HG03025 (cell line): Measurements from ENCODE around the gene CACNB3.
"Not testable (repeated sequence)": the region's sequence is repeated elsewhere in the genome, so short reads cannot be mapped to it uniquely, and the experiment has no call there.

Source experiments
- ATAC-seq: cut with Tn5 transposase; IDR thresholded peaks from one replicate; pipeline ENCODE4 v1.9.1; 2021; ENCODE audit warnings: mild to moderate bottlenecking, moderate library complexity; ENCODE audit not compliant: unreplicated experiment, low FRiP score

CACNB3 gene

DNA sequence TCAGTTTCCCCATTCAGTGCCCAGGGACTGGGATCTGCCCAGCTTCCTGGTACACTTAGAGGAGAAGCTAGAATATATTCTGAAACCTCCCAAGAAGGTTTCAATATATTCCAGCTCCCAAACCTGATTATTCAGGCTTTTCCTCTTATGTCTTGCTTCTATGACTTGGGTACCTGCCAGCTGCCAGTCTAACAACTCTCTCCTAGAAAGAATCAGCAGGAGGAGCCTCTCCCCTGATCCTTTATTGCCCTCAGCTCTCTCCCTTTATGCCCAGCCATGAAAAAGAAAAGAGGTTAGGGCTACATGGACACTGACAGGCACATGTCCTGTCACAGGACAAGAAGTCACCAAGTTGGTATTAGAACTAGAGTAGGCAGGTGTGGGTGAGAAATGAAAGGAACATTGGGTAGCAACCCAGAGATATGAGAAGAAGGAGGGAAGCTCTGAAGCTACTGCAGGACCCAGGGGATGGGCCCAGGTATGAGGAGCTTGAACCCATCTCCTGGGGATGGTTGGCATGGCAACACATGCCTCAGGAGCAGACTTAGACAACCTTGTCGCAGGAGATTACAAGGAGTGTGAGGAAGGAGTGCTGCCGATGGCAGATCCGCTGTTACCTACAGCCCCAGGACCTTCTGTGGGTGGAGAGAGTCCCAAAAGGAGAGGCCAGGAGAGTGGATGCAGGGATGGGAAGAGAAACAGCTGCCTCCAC is 2.0 kb upstream of the CACNB3 start:
- ATAC-seq: no peak

DNA sequence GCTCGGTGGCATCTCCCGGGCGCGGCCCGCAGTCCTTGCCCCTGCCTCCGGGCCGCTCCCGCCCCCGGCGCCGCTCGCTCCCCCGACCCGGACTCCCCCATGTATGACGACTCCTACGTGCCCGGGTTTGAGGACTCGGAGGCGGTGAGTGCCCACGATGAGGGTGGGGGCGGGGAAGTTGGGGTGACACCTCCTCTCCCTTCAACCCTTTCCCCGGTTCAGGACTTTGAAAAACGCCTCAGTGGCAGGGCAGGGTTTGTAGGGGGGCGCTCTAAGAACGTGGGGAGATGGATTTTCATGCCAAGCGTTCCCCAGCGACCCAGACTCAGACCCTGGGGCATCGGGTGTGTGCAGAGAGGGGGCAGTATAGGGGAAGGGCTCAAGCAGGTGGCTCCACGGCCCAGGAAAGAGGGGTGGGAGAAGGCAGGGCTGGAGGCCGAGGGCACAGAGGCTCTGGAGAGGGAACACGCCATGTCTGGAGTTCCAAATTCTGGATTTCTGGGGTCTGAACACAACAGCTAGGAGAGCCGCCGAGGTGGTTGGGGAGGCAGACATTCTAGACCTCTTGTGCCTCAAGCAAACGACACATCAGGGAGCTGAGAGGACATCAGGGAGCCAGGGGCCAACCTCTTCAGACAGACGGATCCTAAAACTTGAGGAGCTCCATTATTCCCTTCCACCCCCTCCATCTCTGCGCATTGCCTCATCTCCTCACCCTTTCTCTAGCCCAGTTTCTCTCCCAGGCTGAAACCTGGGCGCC is 715 bp downstream of the CACNB3 start:
- ATAC-seq: no peak

DNA sequence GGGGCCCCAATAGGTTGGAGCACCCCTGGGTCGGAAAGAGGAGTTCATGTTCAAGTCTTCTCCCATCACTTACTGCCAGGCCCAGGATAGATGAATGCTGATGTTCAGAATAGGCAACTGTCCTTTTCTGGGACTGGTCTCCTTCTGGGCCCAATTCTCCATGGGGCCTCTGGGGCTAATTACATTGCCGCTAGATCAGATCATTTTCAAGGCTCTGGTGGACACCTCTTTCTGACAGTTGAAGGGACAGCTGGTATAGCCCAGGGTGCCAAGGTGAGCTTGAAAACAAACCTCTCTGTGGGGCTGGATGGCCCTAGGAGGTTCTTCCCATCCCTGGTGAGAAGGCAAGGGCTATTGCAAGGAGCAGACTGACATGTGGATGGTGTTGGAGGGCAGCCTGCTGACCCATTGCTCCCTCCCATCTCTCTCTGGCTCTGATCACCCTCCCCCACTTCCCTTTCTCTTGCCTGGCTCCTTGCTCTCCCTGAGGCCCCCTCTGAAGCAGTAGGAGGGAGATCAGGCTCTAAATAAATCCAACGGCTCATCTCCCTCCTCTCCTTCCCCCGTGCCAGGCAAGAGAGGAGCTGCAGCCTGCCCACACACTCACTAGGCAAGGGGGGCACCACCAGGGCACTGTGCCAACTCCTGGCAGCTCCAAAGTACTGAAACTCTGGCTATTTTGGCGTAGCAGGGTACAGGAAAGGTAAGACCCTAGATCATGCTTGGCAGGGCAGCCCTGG is 1.9 kb downstream of the CACNB3 start:
- ATAC-seq: no peak

DNA sequence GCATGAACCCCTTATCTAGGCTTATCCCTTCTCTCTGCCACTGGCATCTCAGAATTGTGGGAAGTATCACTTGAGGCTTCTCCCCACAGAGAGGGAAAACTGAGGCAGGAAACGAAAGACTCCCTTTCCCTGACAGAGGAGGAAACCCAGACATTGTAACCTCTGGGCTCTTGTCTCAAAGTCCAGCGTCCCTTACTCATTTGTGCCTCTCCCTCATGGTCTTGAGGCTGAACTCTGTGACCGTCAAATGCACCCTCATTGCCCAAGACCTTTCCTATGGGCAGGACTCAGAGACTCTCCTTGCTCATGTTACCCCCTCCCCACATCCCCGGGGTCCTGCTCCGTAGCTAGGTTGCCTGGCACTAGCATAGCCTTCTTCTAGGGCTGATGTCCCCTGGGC is 3.8 kb downstream of the CACNB3 start:
- no peak for ATAC-seq

DNA sequence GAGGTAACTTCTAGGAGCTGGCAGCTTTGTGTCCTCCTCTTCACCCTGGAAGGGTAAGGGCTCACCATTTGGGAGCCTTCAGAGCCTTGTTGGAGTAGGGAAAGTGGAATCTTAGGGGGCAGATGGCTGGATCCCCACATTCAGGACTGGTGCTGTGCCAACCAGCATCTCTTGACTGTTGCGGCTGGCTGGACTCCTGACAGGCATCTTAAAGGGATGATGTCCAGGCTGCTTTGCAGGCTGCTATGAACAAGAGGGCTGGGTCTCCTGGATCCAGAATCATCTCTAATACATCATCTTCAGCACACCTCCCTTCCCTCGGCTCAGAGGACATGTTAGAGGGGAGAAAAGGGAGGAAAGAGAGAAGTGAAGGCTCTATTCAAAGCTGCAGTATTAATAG is 4.4 kb downstream of the CACNB3 start:
- ATAC-seq: no peak

DNA sequence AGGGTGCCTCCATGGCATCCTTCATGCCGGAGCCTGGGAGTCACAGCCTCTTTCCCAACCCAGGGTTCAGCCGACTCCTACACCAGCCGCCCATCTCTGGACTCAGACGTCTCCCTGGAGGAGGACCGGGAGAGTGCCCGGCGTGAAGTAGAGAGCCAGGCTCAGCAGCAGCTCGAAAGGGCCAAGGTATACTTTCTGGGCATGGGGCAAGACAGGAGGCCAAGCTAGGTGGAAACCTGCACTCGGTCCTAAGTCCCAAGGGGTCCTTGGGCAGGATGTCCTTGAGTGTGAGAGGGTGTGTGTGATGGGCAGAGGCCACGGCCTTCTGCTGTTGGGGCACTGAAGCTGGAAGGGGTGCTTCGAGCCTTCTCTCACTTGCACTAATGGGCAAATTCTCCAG is 5.0 kb downstream of the CACNB3 start:
- no peak for ATAC-seq

DNA sequence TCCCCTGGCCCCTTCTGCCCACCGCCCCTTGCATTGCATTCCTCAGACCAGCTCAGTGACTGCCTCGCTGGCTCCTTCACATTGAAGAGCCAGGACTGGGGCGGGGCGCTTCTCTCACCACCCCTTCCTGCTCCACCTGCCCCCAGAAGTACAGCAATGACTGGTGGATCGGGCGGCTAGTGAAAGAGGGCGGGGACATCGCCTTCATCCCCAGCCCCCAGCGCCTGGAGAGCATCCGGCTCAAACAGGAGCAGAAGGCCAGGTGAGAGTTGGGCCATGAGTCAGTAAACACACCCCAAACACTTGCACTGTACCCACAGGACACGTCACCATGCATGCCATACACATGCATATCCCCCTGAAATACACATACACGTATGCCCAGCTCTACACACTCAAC is 5.8 kb downstream of the CACNB3 start:
- ATAC-seq: no peak

DNA sequence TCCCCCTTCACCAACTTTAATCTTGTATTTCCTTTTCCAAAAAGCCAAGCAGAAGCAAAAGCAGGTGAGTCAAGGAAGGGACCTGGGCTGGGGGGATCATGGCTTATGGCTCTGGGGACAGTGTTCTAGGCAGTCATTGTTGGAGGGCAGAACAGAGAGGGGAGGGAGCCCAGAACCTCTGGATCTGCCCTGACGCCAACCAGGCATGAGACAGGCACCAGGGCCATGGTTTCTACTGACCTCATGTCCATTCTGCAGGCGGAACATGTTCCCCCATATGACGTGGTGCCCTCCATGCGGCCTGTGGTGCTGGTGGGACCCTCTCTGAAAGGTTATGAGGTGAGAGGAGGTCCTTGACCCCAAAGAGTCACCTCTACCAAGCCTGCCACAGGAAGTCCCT is 6.6 kb downstream of the CACNB3 start:
- no peak for ATAC-seq

DNA sequence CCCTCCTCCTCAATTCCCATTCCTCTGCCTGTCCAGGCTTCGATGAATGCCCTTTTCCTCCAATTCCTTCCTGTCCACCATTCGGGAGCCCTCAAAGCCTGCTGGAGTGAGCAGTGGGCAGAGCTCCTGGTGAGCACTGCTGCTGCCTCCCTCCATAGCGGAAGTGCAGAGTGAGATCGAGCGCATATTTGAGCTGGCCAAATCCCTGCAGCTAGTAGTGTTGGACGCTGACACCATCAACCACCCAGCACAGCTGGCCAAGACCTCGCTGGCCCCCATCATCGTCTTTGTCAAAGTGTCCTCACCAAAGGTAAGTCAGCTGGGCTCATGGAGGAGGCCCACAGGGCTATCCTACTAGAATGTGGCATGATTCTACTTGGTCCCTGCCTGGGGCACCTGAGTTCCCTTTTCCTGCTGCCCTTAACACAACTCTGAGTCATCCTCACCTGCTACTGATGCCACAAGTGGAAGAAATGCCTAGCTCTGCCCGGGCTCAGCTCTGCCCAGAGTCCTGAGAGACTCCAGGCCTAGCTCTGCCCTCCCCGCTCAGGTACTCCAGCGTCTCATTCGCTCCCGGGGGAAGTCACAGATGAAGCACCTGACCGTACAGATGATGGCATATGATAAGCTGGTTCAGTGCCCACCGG is 8.0 kb downstream of the CACNB3 start:
- no peak for ATAC-seq

DNA sequence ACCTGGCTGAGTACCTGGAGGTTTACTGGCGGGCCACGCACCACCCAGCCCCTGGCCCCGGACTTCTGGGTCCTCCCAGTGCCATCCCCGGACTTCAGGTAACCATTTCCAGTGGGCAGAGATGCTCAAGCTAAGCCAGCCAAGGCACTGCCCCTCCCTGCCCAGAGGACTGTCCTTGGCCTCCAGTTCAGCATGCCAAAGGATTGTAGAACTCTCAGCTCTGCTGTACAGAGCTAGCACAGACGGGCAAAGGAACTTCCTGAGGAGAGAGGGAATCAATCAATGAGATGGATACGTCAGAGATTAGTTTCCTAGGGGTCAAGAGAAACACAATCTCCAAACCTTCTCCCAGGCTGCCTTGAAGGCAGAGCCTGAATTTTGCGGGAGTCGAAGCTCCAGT is 8.7 kb downstream of the CACNB3 start:
- ATAC-seq: no peak

DNA sequence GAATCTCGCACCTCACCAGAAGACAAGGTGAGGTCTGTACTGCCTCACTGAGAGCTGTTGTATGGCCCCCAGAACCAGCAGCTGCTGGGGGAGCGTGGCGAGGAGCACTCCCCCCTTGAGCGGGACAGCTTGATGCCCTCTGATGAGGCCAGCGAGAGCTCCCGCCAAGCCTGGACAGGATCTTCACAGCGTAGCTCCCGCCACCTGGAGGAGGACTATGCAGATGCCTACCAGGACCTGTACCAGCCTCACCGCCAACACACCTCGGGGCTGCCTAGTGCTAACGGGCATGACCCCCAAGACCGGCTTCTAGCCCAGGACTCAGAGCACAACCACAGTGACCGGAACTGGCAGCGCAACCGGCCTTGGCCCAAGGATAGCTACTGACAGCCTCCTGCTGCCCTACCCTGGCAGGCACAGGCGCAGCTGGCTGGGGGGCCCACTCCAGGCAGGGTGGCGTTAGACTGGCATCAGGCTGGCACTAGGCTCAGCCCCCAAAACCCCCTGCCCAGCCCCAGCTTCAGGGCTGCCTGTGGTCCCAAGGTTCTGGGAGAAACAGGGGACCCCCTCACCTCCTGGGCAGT is 9.3 kb downstream of the CACNB3 start:
- no peak for ATAC-seq

DNA sequence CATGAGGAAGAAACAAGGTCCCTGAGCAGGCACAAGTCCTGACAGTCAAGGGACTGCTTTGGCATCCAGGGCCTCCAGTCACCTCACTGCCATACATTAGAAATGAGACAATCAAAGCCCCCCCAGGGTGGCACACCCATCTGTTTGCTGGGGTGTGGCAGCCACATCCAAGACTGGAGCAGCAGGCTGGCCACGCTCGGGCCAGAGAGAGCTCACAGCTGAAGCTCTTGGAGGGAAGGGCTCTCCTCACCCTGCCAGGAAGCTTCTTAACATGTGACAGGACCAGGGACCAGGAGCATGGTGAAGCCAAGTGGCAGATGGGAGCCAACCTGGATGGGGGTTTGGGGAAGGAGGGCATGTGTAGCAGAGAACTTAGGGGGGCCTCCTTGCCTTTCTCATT is 10.0 kb downstream of the CACNB3 start:
- ATAC-seq: no peak

DNA sequence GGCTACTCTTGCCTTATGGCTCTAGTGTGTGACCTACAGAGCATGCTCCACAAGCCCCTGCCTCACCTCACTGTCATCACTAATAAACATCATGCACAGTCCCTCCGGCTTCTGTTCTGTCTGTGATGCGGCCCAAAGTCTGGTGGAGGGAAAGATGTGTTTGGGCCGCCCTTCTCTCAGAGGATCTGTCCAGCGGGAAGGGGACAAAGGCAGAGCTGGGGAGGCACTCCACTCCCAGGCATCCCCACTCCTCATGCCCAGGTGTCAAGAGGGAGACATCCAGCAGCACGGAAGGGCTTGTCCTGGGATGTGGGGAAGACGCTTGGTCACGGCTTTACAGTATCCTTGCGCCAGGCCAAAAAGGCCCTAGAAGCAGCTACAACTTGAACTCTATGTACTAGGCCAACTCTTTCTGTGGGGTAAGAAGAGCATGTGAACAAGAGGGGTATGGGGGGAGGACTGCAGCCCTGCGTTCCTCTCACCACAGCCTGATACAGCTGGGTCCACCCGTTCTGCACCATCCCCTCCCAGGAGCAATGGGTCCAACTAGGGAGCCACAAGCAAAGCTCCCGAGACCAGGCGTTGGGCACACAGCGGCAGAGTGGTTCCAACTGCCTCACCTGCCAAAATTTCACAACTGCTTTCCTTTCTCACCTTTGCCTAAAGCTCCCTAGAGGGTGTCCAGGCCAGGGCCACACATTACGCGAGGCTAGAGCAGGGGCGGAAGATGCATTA is 10.7 kb downstream of the CACNB3 start:
- ATAC-seq: no peak

DNA sequence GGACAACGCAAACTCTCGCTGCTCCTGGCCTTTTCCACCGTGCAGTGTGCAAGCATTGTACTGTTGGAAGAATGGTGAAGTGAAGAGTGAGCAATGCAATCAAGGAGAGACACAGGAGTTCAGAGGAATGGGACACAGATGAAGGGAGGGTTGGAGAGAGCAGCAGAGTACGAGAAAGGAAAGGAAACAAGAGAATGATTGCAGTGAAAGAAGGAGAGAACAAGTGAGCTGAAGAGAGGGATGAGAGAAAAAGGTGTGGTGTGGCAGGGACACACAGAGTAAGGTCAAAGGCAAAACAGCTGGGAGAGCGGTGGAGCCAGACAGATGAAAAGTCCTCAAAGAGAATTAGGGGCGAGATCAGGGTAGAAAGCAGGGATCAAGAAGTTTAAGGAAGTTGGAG is 13.0 kb downstream of the CACNB3 start:
- no peak for ATAC-seq

DNA sequence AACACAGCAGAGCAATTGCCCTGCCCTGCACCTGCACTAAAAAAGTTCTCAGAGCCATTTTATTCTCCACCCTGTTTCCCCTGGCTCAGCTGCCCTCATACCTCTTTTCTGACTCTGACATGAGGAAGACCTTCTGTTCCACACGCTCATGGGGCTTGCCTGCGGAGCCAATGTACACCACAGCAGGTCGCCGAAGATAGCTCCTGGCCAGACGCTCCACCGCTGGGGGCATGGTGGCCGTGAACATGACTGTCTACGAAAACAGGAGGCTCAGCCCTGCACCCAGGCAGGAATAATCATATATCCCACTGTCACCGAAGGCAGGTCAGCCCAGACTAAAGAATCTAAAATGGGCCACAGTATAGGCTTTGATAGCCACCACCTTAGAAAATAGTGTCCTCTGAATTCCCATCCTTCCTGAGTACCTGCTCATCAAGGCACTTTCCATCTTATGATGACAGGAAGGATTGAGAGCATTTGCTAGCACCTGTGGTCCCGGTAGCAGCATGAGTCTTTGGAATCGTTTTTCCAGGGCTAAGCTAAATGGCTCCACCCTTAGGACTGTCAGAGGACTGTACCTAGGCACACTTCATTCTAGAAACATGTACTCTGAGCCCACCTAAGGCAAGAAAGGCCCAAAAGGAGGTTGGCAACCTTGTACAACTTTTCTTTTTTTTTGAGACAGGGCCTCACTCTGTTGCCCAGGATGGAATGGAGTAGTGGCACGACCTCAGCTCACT is 14.2 kb downstream of the CACNB3 start:
- no peak for ATAC-seq

DNA sequence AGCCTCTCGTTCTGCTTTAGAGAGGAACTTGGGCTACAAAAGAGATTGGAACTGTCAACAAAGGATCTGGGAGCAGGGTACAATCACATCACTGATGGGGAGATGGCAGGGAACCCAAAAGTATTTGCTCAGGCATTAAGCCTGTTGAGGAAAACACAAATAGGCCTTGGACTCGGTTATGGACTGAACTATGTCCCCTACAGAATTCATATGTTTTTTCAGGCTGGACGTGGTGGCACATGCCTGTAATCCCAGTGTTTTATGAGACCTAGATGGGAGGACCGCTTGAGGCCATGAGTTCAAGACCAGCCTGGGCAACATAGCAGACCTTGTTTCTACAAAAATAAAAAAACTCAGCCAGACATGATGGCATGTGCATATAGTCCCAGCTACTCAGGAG is 19.8 kb downstream of the CACNB3 start:
- ATAC-seq: no peak

DNA sequence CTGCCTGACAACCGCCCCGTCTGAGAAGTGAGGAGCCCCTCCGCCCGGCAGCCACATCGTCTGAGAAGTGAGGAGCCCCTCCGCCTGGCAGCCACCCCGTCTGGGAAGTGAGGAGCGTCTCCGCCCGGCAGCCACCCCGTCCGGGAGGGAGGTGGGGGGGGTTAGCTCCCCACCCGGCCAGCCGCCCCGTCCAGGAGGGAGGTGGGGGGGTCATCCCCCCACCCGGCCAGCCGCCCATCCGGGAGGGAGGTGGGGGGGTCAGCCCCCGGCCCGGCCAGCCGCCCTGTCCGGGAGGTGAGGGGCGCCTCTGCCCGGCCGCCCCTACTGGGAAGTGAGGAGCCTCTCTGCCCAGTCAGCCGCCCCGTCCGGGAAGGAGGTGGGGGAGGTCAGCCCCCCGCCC is 23.7 kb downstream of the CACNB3 start:
- not testable (repeated sequence) for ATAC-seq

DNA sequence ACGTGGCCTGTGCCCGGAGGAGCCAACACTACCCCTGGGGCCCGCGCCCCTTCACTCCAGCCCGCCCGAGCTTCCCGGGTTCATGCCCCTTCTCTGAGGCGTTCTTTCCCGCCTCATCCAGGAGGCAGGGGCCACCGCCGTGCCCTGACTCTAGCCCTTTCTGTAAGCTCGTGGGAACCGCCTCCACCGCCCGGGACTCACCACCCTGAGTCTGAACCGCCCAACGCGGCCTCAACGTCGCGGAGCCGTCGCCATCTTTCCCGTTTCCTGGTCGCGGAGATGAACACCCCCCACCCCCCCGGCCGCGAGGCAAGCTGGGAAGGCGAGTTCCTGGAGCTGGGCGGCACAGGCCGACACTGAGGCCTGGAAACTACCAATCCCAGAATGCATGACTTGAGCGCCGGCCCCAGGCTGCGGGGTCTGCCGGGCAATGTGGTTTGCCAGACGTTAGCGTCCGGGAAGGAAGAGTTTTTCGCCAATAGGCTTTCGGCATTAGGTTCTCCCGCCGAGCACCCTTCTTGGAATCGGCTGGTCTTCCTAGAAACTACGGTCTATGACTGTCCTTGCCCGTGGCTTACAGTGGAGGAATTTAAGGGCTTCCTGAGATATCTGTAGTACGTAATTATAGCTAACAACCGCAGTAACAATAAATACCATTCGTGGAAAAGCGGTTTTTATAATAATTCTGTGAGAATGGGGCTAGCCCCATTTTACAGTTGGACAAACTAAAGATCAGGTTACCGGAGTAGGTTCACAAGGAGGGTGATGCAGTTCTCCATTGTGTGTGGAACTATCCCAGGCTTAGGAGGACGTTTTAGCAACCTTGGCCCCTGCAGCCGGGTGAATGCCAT is 33.8 kb downstream of the CACNB3 start, which contains the start of gene DDX23:
Gene DDX23 (minus strand): TSS at position 281 of the 851 bp plus-strand sequence. CDS start 6,381 bp downstream, outside the sequence.
- ATAC-seq: peak; percentile 92
